Upper lobe of left lung (tissue), 6 donors: Measurements from ENCODE around the gene BRAT1. TPM values are rescaled to one million over a fixed set of nuclear protein-coding genes. Genes with fewer than 3 reads are reported as not detected.

Source experiments
- ATAC-seq, 2 donors: fragments of 200-7000 bp; cut with Tn5 transposase; one replicate each; pipeline ENCODE4 v1.9.1; 2022; ENCODE audit warnings: mild to moderate bottlenecking in 2 of 2, moderate library complexity in 2 of 2; ENCODE audit not compliant: low FRiP score in 2 of 2
- DNase-seq, 2 donors: peaks; one replicate each; pipeline ENCODE4 v3.0.0-alpha.2; 2019 to 2020
- H3K27ac ChIP-seq, 4 donors: fragments of 200-600 bp; sonication (generic); one replicate each; pipeline ENCODE4 v1.5.1; 2016 to 2019
- H3K27me3 ChIP-seq, 4 donors: fragments of 200-600 bp; sonication (generic); one replicate each; pipeline ENCODE4 v1.5.1; 2017 to 2019
- H3K36me3 ChIP-seq, 4 donors: fragments of 200-600 bp; sonication (generic); one replicate each; pipeline ENCODE4 v1.5.1; 2016 to 2019
- H3K4me1 ChIP-seq, 4 donors: fragments of 200-600 bp; sonication (generic); one replicate each; pipeline ENCODE4 v1.5.1; 2018 to 2019
- H3K4me3 ChIP-seq, 4 donors: fragments of 200-600 bp; sonication (generic); one replicate each; pipeline ENCODE4 v1.5.1; 2017 to 2019; ENCODE audit warnings: mild to moderate bottlenecking in 2 of 4, moderate library complexity in 1 of 4
- H3K9me3 ChIP-seq, 4 donors: fragments of 200-600 bp; sonication (generic); one replicate each; pipeline ENCODE4 v1.5.1; 2018 to 2019
- CTCF ChIP-seq, 6 experiments: fragments of 450-650 bp in 4 of 6; fragments of 200-600 bp in 2 of 6; sonication (generic) in 2 of 6; IDR thresholded peaks; one replicate each; pipeline ENCODE4 v1.5.1; 2016 to 2019; ENCODE audit warnings: antibody characterized with exemption in 6 of 6
- EP300 ChIP-seq, 4 donors: sonication (generic); formaldehyde crosslinking; IDR thresholded peaks; one replicate each; pipeline ENCODE4 v1.5.1; 2017; ENCODE audit warnings: antibody characterized with exemption in 4 of 4, control low read depth in 2 of 4
- POLR2A ChIP-seq, 4 donors: fragments of 450-650 bp; IDR thresholded peaks; one replicate each; pipeline ENCODE4 v1.5.1; 2016 to 2017; ENCODE audit warnings: antibody characterized with exemption in 4 of 4, mild to moderate bottlenecking in 2 of 4
- POLR2AphosphoS5 ChIP-seq, 2 donors: sonication (generic); formaldehyde crosslinking; IDR thresholded peaks; one replicate each; pipeline ENCODE4 v1.5.1; 2017; ENCODE audit warnings: antibody characterized with exemption in 2 of 2
- WGBS, 2 donors: methylation state at CpG; one replicate each; pipeline ENCODE4 v1.1.5; 2017 to 2018; 5-methylcytosine and 5-hydroxymethylcytosine counted together
- total RNA-seq, 6 donors: library from RNA; depleted of rRNA in 4 of 6; stranded (reverse); fragments of >200 nt in 4 of 6; gene quantifications; one replicate each; pipeline versions ENCODE4 v1.1.0 to v1.2.1, GENCODE V29; 2016 to 2021
- donor health status: DM: no; HTN: no; CAD: no; lungs with moderate emphysema.
- donor health status: DM: no; HTN: yes; CAD: no; lungs with severe emphysema.

The BRAT1 gene
- total RNA-seq, 6 donors from 2014 or later: 23.9 to 68.3 (median 31.0) TPM

- WGBS, 2 donors: 97 to 98% methylated on average over 14 of the region's 14 CpGs
- Histone ChIP-seq H3K27me3 (no peaks in the 10 kb centered on the region), H3K4me1 (peaks cover 5 to 11% (median 5%) of the 10 kb centered on the region in 4 donors), H3K4me3 (no peak overlapping the region), H3K9me3 (no peaks in the 10 kb centered on the region), H3K36me3 (peaks cover 0 to 32% (median 22%) of the 10 kb centered on the region in 4 donors), H3K27ac (no peak overlapping the region)
- no peak for TF ChIP-seq CTCF (IDR thresholded peaks at IDR 0.05)
- TF ChIP-seq POLR2AphosphoS5 (IDR thresholded peaks at IDR 0.05): no peak
- no peak for TF ChIP-seq EP300 (IDR thresholded peaks at IDR 0.05)
- TF ChIP-seq POLR2A (IDR thresholded peaks at IDR 0.05): no peak
- DNase-seq (no peak), ATAC-seq (no peak)
Measured at GRCh38 chr7:2569421-2569820, 14.1 kb upstream of the BRAT1 start.

GRCh38 chr7:2568521-2569223 is 13.3 kb upstream of the BRAT1 start:
- DNase-seq: no peak
- ATAC-seq: no peak
- no peaks in the 10 kb centered on the region for H3K27me3 ChIP-seq
- H3K9me3 ChIP-seq: no peaks in the 10 kb centered on the region
- no peak overlapping the region for H3K27ac ChIP-seq
- peaks cover 5 to 11% (median 5%) of the 10 kb centered on the region in 4 donors for H3K4me1 ChIP-seq
- H3K4me3 ChIP-seq: no peak overlapping the region
- H3K36me3 ChIP-seq: peaks cover 0 to 25% (median 17%) of the 10 kb centered on the region in 4 donors
- WGBS, 2 donors: 94 to 95% methylated on average over 24 of the region's 24 CpGs
- TF ChIP-seq POLR2A (IDR thresholded peaks at IDR 0.05) (no peak), POLR2AphosphoS5 (IDR thresholded peaks at IDR 0.05) (no peak), EP300 (IDR thresholded peaks at IDR 0.05) (no peak)

- no peaks in the 10 kb centered on the region for H3K27me3 ChIP-seq
- H3K4me1 ChIP-seq: peaks cover 5 to 11% (median 5%) of the 10 kb centered on the region in 4 donors
- ATAC-seq (peak in 1 of 2 donors; percentile 69), DNase-seq (no peak)
- H3K9me3 ChIP-seq: no peaks in the 10 kb centered on the region
- H3K36me3 ChIP-seq: peaks cover 0 to 17% (median 13%) of the 10 kb centered on the region in 4 donors
- no peak overlapping the region for H3K4me3 ChIP-seq
- no peak for TF ChIP-seq POLR2AphosphoS5 (IDR thresholded peaks at IDR 0.05)
- TF ChIP-seq POLR2A (IDR thresholded peaks at IDR 0.05): no peak
- peak in 5 of 6 experiments; percentile 7 to 29 (median 19) for TF ChIP-seq CTCF (IDR thresholded peaks at IDR 0.05)
- whole genome bisulfite sequencing, 2 donors: 44 to 49% methylated on average over 13 to 16 of the region's 16 CpGs
- no peak overlapping the region for H3K27ac ChIP-seq
Measured at GRCh38 chr7:2567679-2568278, 12.5 kb upstream of the BRAT1 start.

GRCh38 chr7:2566890-2567678 is 11.8 kb upstream of the BRAT1 start:
- Histone ChIP-seq H3K4me1 (peaks cover 5 to 11% (median 5%) of the 10 kb centered on the region in 4 donors), H3K27me3 (no peaks in the 10 kb centered on the region), H3K36me3 (peaks cover 0 to 12% (median 7%) of the 10 kb centered on the region in 4 donors), H3K27ac (no peak overlapping the region), H3K9me3 (no peaks in the 10 kb centered on the region), H3K4me3 (no peak overlapping the region)
- TF ChIP-seq POLR2A (IDR thresholded peaks at IDR 0.05) (no peak), EP300 (IDR thresholded peaks at IDR 0.05) (no peak), POLR2AphosphoS5 (IDR thresholded peaks at IDR 0.05) (no peak), CTCF (IDR thresholded peaks at IDR 0.05) (no peak)
- DNase-seq: peak in 1 of 2 donors; percentile 74
- WGBS, 2 donors: 80 to 85% methylated on average over 23 to 28 of the region's 28 CpGs
- peak in 1 of 2 donors; percentile 59 for ATAC-seq

- no peak for DNase-seq
- no peaks in the 10 kb centered on the region for H3K27me3 ChIP-seq
- ATAC-seq: no peak
- H3K36me3 ChIP-seq: peaks cover 0 to 5% (median 2%) of the 10 kb centered on the region in 4 donors
- H3K4me1 ChIP-seq: peaks cover 5 to 11% (median 5%) of the 10 kb centered on the region in 4 donors
- H3K4me3 ChIP-seq: no peak overlapping the region
- no peak for TF ChIP-seq CTCF (IDR thresholded peaks at IDR 0.05)
- no peak for TF ChIP-seq EP300 (IDR thresholded peaks at IDR 0.05)
- no peak for TF ChIP-seq POLR2A (IDR thresholded peaks at IDR 0.05)
- no peak for TF ChIP-seq POLR2AphosphoS5 (IDR thresholded peaks at IDR 0.05)
- no peak overlapping the region for H3K27ac ChIP-seq
- no peaks in the 10 kb centered on the region for H3K9me3 ChIP-seq
- WGBS, 2 donors: 84 to 88% methylated on average over 8 of the region's 8 CpGs
Measured at GRCh38 chr7:2566348-2566889, 11.1 kb upstream of the BRAT1 start.
